Measurements from ENCODE around the gene PDE4DIP.
"Not testable (repeated sequence)": the region's sequence is repeated elsewhere in the genome, so short reads cannot be mapped to it uniquely, and the experiment has no call there.

DNA sequence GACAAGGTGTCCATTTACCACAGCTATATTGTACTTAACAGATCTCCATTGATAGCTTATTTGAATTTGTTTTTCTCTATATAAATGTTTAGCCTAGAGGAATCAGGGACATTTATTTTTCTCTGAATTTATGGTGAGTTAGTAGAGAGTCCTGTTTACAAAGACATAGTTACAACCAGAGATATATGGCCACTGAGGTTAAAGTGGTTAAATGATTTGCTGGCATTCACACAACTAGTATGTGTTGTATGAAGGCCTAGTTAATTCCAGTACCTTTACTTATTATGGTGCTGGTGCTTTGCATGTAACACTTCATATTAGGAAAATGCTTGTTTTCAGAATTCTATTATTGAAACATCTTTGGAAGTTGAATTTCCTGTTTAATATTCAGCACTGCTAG, 6.6 kb downstream of the PDE4DIP start:
- TF ChIP-seq, protein P1, sequence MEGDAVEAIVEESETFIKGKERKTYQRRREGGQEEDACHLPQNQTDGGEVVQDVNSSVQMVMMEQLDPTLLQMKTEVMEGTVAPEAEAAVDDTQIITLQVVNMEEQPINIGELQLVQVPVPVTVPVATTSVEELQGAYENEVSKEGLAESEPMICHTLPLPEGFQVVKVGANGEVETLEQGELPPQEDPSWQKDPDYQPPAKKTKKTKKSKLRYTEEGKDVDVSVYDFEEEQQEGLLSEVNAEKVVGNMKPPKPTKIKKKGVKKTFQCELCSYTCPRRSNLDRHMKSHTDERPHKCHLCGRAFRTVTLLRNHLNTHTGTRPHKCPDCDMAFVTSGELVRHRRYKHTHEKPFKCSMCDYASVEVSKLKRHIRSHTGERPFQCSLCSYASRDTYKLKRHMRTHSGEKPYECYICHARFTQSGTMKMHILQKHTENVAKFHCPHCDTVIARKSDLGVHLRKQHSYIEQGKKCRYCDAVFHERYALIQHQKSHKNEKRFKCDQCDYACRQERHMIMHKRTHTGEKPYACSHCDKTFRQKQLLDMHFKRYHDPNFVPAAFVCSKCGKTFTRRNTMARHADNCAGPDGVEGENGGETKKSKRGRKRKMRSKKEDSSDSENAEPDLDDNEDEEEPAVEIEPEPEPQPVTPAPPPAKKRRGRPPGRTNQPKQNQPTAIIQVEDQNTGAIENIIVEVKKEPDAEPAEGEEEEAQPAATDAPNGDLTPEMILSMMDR (IDR thresholded peaks at IDR 0.05), result not testable (repeated sequence)
- not testable (repeated sequence) for TF ChIP-seq POLR2AphosphoS5 (IDR thresholded peaks at IDR 0.05)

All from upper lobe of left lung (tissue), 4 donors.